ENCODE measurements around the gene TIMP2. TPM values are rescaled to one million over a fixed set of nuclear protein-coding genes. Genes with fewer than 3 reads are reported as not detected.
A peak's percentile ranks its signal among the peaks of the same experiment; 100 is the strongest.

Gene TIMP2
- total and polyA plus RNA-seq, 2 of the 8 experiments (the other 6 are each of a cell fraction or from before 2014, with no cell fraction given), result 18.2 to 43.3 TPM

- H3K56ac ChIP-seq (replicated peaks; ENCODE audit: insufficient read length, low read depth, low read length), result no peak overlapping the region
- H3K4me2 ChIP-seq (ENCODE audit: insufficient read depth in 1 of 2, low read depth in 2 of 2, low read length in 2 of 2), result no peak overlapping the region
- no peaks in the 10 kb centered on the region for H3K79me1 ChIP-seq (ENCODE audit: low read depth, low read length)
- H3K23ac ChIP-seq (ENCODE audit: insufficient read length), result no peak overlapping the region
- H2AK5ac ChIP-seq (ENCODE audit: low read depth, low read length), result no peak overlapping the region
- no peak overlapping the region for H3K18ac ChIP-seq (ENCODE audit: extremely low read depth, low read length)
- no peaks in the 10 kb centered on the region for H3K27me3 ChIP-seq (replicated peaks in 1 of 4; ENCODE audit: control insufficient read depth in 3 of 4, extremely low read depth in 1 of 4, insufficient read depth in 3 of 4, low read length in 3 of 4)
- no peak overlapping the region for H3K4ac ChIP-seq (replicated peaks; ENCODE audit: insufficient read length, low read depth, low read length)
- ChIA-PET POLR2A (ENCODE audit: partially characterized antibody) (interaction anchor here (1.1 kb wide), 1 partner anchor 11 kb away, joined by 5 read pairs; the partner anchor contains the start of gene USP36), CTCF (ENCODE audit: partially characterized antibody) (interaction anchor here (0.7 to 4.9 kb wide), 11 partner anchors 8 to 144 kb away, joined by 3 to 31 read pairs (median 4); no protein-coding TSS in a partner anchor)
- H3K27ac ChIP-seq (ENCODE audit: low read depth, low read length), result no peak overlapping the region
- H2BK15ac ChIP-seq (ENCODE audit: low read length), result no peak overlapping the region
- H3K4me1 ChIP-seq (replicated peaks in 1 of 4; ENCODE audit: control insufficient read depth in 3 of 4, insufficient read depth in 4 of 4, low read length in 3 of 4), result no peaks in the 10 kb centered on the region; a peak in 1 of 7 replicates
- H3K79me2 ChIP-seq (ENCODE audit: control insufficient read depth in 1 of 2, insufficient read depth in 2 of 2, low read length in 2 of 2), result no peaks in the 10 kb centered on the region
- H3K4me3 ChIP-seq (ENCODE audit: extremely low read depth in 1 of 4, insufficient read depth in 2 of 4, low read depth in 3 of 4, low read length in 4 of 4), result no peak overlapping the region
- H2BK5ac ChIP-seq (ENCODE audit: low read depth, low read length), result no peak overlapping the region
- H3K9ac ChIP-seq (replicated peaks in 1 of 4; ENCODE audit: extremely low read depth in 1 of 4, low read depth in 3 of 4, low read length in 3 of 4), result no peak overlapping the region
- no peak for FAIRE-seq
- no peaks in the 10 kb centered on the region for H4K20me1 ChIP-seq (replicated peaks in 1 of 2; ENCODE audit: control insufficient read depth in 1 of 2, insufficient read depth in 2 of 2, low read length in 2 of 2)
- WGBS, 2 experiments (ENCODE audit: extremely low coverage in 1 of 2, insufficient coverage in 1 of 2, insufficient read length in 1 of 2, insufficient replicate concordance in 2 of 2, low coverage in 1 of 2, low lambda C conversion rate in 2 of 2, missing lambda C conversion rate in 1 of 2), result 82% methylated on average over 16 of the region's 16 CpGs; no CpG with 5 or more reads in 1 of the 2 experiments
- DNase-seq (ENCODE audit: low read depth in 1 of 2, low spot score in 2 of 2), result peak in 1 of 2 experiments; percentile 59
- H2BK120ac ChIP-seq (replicated peaks; ENCODE audit: low read depth, low read length), result no peak overlapping the region
- H3K14ac ChIP-seq (ENCODE audit: insufficient read length), result no peak overlapping the region
- H2BK20ac ChIP-seq (ENCODE audit: low read length), result no peak overlapping the region
- H2BK12ac ChIP-seq (ENCODE audit: low read depth, low read length), result no peak overlapping the region
- no peak overlapping the region for H4K91ac ChIP-seq (replicated peaks; ENCODE audit: insufficient read length, low read length)
- no peaks in the 10 kb centered on the region for H3K23me2 ChIP-seq (ENCODE audit: low read depth, low read length)
- H4K8ac ChIP-seq (ENCODE audit: extremely low read depth, insufficient read depth, low read length), result no peak overlapping the region
- no peak overlapping the region for H4K5ac ChIP-seq (ENCODE audit: insufficient read length, low read depth, low read length)
- H3K36me3 ChIP-seq (ENCODE audit: control insufficient read depth in 2 of 4, insufficient read depth in 4 of 4, low read length in 3 of 4), result peaks cover 0 to 6% (median 2%) of the 10 kb centered on the region in 4 experiments; a peak in 5 of 8 replicates
- no peaks in the 10 kb centered on the region for H3K9me3 ChIP-seq (ENCODE audit: insufficient read depth in 2 of 2, low read depth in 1 of 2, low read length in 1 of 2)
- H2AFZ ChIP-seq (ENCODE audit: low read length), result no peak overlapping the region
- TF ChIP-seq RFX5 (IDR thresholded peaks at IDR 0.05; ENCODE audit: borderline replicate concordance, low read depth, low read length) (no peak), EP300 (IDR thresholded peaks at IDR 0.05; ENCODE audit: borderline replicate concordance in 1 of 2, low read depth in 2 of 2, low read length in 2 of 2) (no peak), CTCF (IDR thresholded peaks at IDR 0.05; ENCODE audit: control extremely low read depth in 1 of 3, insufficient read depth in 1 of 3, low read depth in 1 of 3, low read length in 3 of 3) (peak; percentile 42 to 45 (median 44)), MAX (IDR thresholded peaks at IDR 0.05) (no peak), SP1 (IDR thresholded peaks at IDR 0.05; ENCODE audit: low read depth, low read length) (no peak), CBX5 (IDR thresholded peaks at IDR 0.05; ENCODE audit: low read depth, low read length) (no peak), ATF2 (IDR thresholded peaks at IDR 0.05; ENCODE audit: low read length) (no peak), RAD21 (IDR thresholded peaks at IDR 0.05 in 1 of 2, conservative IDR thresholded peaks at IDR 0.05 in 1 of 2; ENCODE audit: low read depth in 2 of 2, low read length in 2 of 2) (peak in 1 of 2 experiments; percentile 40; a peak in 1 of 4 replicates)
Observed at GRCh38 chr17:78852709-78853121, 72.5 kb downstream of the TIMP2 start.

All from H1 (cell line).